ENCODE results near the gene GPC2. TPM values are rescaled to one million over a fixed set of nuclear protein-coding genes. Genes with fewer than 3 reads are reported as not detected.
"Not testable (repeated sequence)": the region's sequence is repeated elsewhere in the genome, so short reads cannot be mapped to it uniquely, and the experiment has no call there.

GPC2 gene
- total RNA-seq, 1 experiment from 2014 or later = 1.9 TPM

- H3K4me2 ChIP-seq (ENCODE audit: low read depth, low read length, poor library complexity, severe bottlenecking); H3K79me2 ChIP-seq (ENCODE audit: low read length); H2AFZ ChIP-seq (ENCODE audit: low read length); H4K20me1 ChIP-seq (ENCODE audit: insufficient read depth, low read depth, low read length); H3K9ac ChIP-seq (ENCODE audit: low read length); H3K27me3 ChIP-seq (ENCODE audit: low read length); H3K9me2 ChIP-seq (replicated peaks; ENCODE audit: insufficient read depth, low read length); H3K4me3 ChIP-seq (ENCODE audit: low read length); H3K27ac ChIP-seq (ENCODE audit: low read length); H3K36me3 ChIP-seq (ENCODE audit: insufficient read depth, low read length); DNase-seq; H3K9me3 ChIP-seq (ENCODE audit: low read length): not testable (repeated sequence)
- H3K4me1 ChIP-seq (ENCODE audit: low read length) = peaks cover 20% of the 10 kb centered on the region
Measured at GRCh38 chr7:100192281-100192862, 15.2 kb upstream of the GPC2 start.

GRCh38 chr7:100191775-100192174, 14.6 kb upstream of the GPC2 start:
- Histone ChIP-seq H3K27ac (ENCODE audit: low read length) (no peak overlapping the region), H3K27me3 (ENCODE audit: low read length) (no peaks in the 10 kb centered on the region), H3K36me3 (ENCODE audit: insufficient read depth, low read length) (no peaks in the 10 kb centered on the region), H3K4me2 (ENCODE audit: low read depth, low read length, poor library complexity, severe bottlenecking) (no peak overlapping the region), H4K20me1 (ENCODE audit: insufficient read depth, low read depth, low read length) (no peaks in the 10 kb centered on the region), H3K4me3 (ENCODE audit: low read length) (no peak overlapping the region), H3K4me1 (ENCODE audit: low read length) (peaks cover 20% of the 10 kb centered on the region), H2AFZ (ENCODE audit: low read length) (0 out of 2 replicates have a peak overlapping the region, but pooled peaks have one; percentile 28), H3K79me2 (ENCODE audit: low read length) (no peaks in the 10 kb centered on the region), H3K9ac (ENCODE audit: low read length) (no peak overlapping the region), H3K9me3 (ENCODE audit: low read length) (no peaks in the 10 kb centered on the region), H3K9me2 (replicated peaks; ENCODE audit: insufficient read depth, low read length) (no peaks in the 10 kb centered on the region)
- DNase-seq = no peak

- DNase-seq = peak; percentile 76
- Histone ChIP-seq H3K27me3 (ENCODE audit: low read length) (no peaks in the 10 kb centered on the region), H3K9me3 (ENCODE audit: low read length) (no peaks in the 10 kb centered on the region), H2AFZ (ENCODE audit: low read length) (peak overlapping the region; percentile 7; the same call in 1 of the 2 replicates), H4K20me1 (ENCODE audit: insufficient read depth, low read depth, low read length) (no peaks in the 10 kb centered on the region), H3K27ac (ENCODE audit: low read length) (no peak overlapping the region), H3K36me3 (ENCODE audit: insufficient read depth, low read length) (no peaks in the 10 kb centered on the region), H3K9ac (ENCODE audit: low read length) (no peak overlapping the region), H3K4me1 (ENCODE audit: low read length) (peaks cover 20% of the 10 kb centered on the region), H3K4me3 (ENCODE audit: low read length) (no peak overlapping the region), H3K79me2 (ENCODE audit: low read length) (no peaks in the 10 kb centered on the region), H3K4me2 (ENCODE audit: low read depth, low read length, poor library complexity, severe bottlenecking) (peak overlapping the region; percentile 10), H3K9me2 (replicated peaks; ENCODE audit: insufficient read depth, low read length) (no peaks in the 10 kb centered on the region)
Measured at GRCh38 chr7:100190048-100190711, 13.0 kb upstream of the GPC2 start.

- Histone ChIP-seq H3K9ac (ENCODE audit: low read length) (no peak overlapping the region), H3K4me1 (ENCODE audit: low read length) (peaks cover 20% of the 10 kb centered on the region), H2AFZ (ENCODE audit: low read length) (no peak overlapping the region), H3K4me2 (ENCODE audit: low read depth, low read length, poor library complexity, severe bottlenecking) (no peak overlapping the region), H3K4me3 (ENCODE audit: low read length) (no peak overlapping the region), H3K27ac (ENCODE audit: low read length) (no peak overlapping the region), H3K9me3 (ENCODE audit: low read length) (no peaks in the 10 kb centered on the region), H3K27me3 (ENCODE audit: low read length) (no peaks in the 10 kb centered on the region), H4K20me1 (ENCODE audit: insufficient read depth, low read depth, low read length) (no peaks in the 10 kb centered on the region), H3K9me2 (replicated peaks; ENCODE audit: insufficient read depth, low read length) (no peaks in the 10 kb centered on the region), H3K79me2 (ENCODE audit: low read length) (no peaks in the 10 kb centered on the region), H3K36me3 (ENCODE audit: insufficient read depth, low read length) (no peaks in the 10 kb centered on the region)
- no peak for DNase-seq
Measured at GRCh38 chr7:100189061-100189460, 11.9 kb upstream of the GPC2 start.

GRCh38 chr7:100185726-100186125, 8.5 kb upstream of the GPC2 start:
- Histone ChIP-seq H3K27ac (ENCODE audit: low read length) (no peak overlapping the region), H3K36me3 (ENCODE audit: insufficient read depth, low read length) (no peaks in the 10 kb centered on the region), H2AFZ (ENCODE audit: low read length) (no peak overlapping the region), H3K4me1 (ENCODE audit: low read length) (peaks cover 7% of the 10 kb centered on the region), H3K79me2 (ENCODE audit: low read length) (no peaks in the 10 kb centered on the region), H3K9me3 (ENCODE audit: low read length) (no peaks in the 10 kb centered on the region), H3K27me3 (ENCODE audit: low read length) (no peaks in the 10 kb centered on the region), H4K20me1 (ENCODE audit: insufficient read depth, low read depth, low read length) (no peaks in the 10 kb centered on the region), H3K9ac (ENCODE audit: low read length) (no peak overlapping the region), H3K4me2 (ENCODE audit: low read depth, low read length, poor library complexity, severe bottlenecking) (no peak overlapping the region), H3K4me3 (ENCODE audit: low read length) (no peak overlapping the region), H3K9me2 (replicated peaks; ENCODE audit: insufficient read depth, low read length) (no peaks in the 10 kb centered on the region)
- no peak for DNase-seq

GRCh38 chr7:100183090-100183489, 5.9 kb upstream of the GPC2 start:
- not testable (repeated sequence) for H4K20me1 ChIP-seq (ENCODE audit: insufficient read depth, low read depth, low read length); H3K4me2 ChIP-seq (ENCODE audit: low read depth, low read length, poor library complexity, severe bottlenecking); H3K27me3 ChIP-seq (ENCODE audit: low read length); H3K79me2 ChIP-seq (ENCODE audit: low read length); DNase-seq; H3K4me1 ChIP-seq (ENCODE audit: low read length); H2AFZ ChIP-seq (ENCODE audit: low read length); H3K4me3 ChIP-seq (ENCODE audit: low read length); H3K9ac ChIP-seq (ENCODE audit: low read length); H3K9me2 ChIP-seq (replicated peaks; ENCODE audit: insufficient read depth, low read length); H3K36me3 ChIP-seq (ENCODE audit: insufficient read depth, low read length); H3K27ac ChIP-seq (ENCODE audit: low read length); H3K9me3 ChIP-seq (ENCODE audit: low read length)

- not testable (repeated sequence) for H4K20me1 ChIP-seq (ENCODE audit: insufficient read depth, low read depth, low read length); H3K27ac ChIP-seq (ENCODE audit: low read length); H3K9me3 ChIP-seq (ENCODE audit: low read length); H3K4me1 ChIP-seq (ENCODE audit: low read length); H2AFZ ChIP-seq (ENCODE audit: low read length); DNase-seq; H3K36me3 ChIP-seq (ENCODE audit: insufficient read depth, low read length); H3K27me3 ChIP-seq (ENCODE audit: low read length); H3K9ac ChIP-seq (ENCODE audit: low read length); H3K4me3 ChIP-seq (ENCODE audit: low read length); H3K4me2 ChIP-seq (ENCODE audit: low read depth, low read length, poor library complexity, severe bottlenecking); H3K9me2 ChIP-seq (replicated peaks; ENCODE audit: insufficient read depth, low read length); H3K79me2 ChIP-seq (ENCODE audit: low read length)
Measured at GRCh38 chr7:100182616-100183015, 5.4 kb upstream of the GPC2 start.

- not testable (repeated sequence) for H2AFZ ChIP-seq (ENCODE audit: low read length); H3K9ac ChIP-seq (ENCODE audit: low read length); H3K4me3 ChIP-seq (ENCODE audit: low read length); H3K79me2 ChIP-seq (ENCODE audit: low read length); H3K9me3 ChIP-seq (ENCODE audit: low read length); DNase-seq; H3K36me3 ChIP-seq (ENCODE audit: insufficient read depth, low read length); H3K9me2 ChIP-seq (replicated peaks; ENCODE audit: insufficient read depth, low read length); H3K27me3 ChIP-seq (ENCODE audit: low read length); H3K4me2 ChIP-seq (ENCODE audit: low read depth, low read length, poor library complexity, severe bottlenecking); H3K4me1 ChIP-seq (ENCODE audit: low read length); H3K27ac ChIP-seq (ENCODE audit: low read length); H4K20me1 ChIP-seq (ENCODE audit: insufficient read depth, low read depth, low read length)
Measured at GRCh38 chr7:100180084-100180483, 2.9 kb upstream of the GPC2 start.

Data from Karpas-422 (cell line).